ENCODE data around the gene SNAP25.

SNAP25 gene

DNA sequence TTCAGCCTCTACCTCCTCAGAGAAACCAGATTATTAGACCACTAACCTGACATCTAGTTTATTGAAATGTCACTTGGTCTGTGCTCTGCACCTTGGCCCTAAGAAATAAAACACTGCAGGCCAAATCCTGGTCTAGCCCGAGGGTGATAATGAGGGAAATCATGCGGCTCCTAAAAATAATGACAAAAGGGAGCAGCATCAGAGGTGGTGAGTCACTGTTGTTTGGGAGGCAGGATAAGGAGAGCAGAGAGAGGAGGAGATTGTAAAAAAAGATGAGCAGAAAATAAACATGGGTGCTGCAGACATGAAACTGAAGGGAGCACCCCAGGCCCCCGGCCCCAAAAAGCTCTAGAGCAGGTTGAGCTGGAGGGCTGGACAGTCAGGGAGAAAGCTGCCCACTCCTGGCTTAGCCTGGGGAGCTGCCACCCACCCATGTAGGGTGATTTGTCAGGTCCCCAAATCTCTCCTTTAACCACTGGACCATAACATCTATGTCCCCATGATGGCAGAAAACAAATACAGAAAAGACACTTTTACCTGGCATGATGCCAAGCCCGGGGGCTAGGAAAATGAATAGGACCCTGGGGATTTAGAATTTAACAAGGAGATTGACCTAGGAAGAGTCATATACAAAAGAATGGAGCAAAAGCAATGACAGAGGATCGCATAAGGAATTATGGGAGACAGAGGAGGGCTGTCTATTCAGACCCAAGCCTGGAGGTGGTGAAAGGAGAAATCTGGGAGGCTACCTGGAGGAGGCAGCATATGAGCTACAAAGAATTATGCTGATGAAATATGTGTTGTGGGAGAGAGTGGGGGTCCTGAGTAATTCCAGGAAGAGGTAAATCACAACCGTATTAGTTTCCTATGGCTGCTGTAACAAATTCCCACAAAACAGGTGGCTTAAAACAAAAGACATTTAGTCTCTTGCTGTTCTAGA is 103.7 kb downstream of the SNAP25 start:
- Histone ChIP-seq H3K36me3 (ENCODE audit: control insufficient read depth in 2 of 2, insufficient read depth in 1 of 2, low read length in 2 of 2) (no peaks in the 10 kb centered on the region), H3K27ac (ENCODE audit: extremely low read depth, low read depth, low read length) (no peak overlapping the region), H3K4me3 (ENCODE audit: low read depth, low read length) (no peak overlapping the region), H3K4me1 (ENCODE audit: control insufficient read depth, insufficient read depth, low read length) (peaks cover 3% of the 10 kb centered on the region; the same call in 1 of the 2 replicates), H3K9me3 (ENCODE audit: control insufficient read depth, insufficient read depth, low read depth, low read length) (no peaks in the 10 kb centered on the region)
- ChIA-PET CTCF (no interaction called here), POLR2A (no interaction called here)
- TF ChIP-seq PRDM1 (tag by site-specific recombination; IDR thresholded peaks at IDR 0.05) (no peak), ZNF175 (tag by site-specific recombination; IDR thresholded peaks at IDR 0.05) (no peak), WT1 (tag by site-specific recombination; IDR thresholded peaks at IDR 0.05) (no peak), PRDM10 (tag by site-specific recombination; IDR thresholded peaks at IDR 0.05) (peak; percentile 94)
- TF ChIP-seq, protein P1, sequence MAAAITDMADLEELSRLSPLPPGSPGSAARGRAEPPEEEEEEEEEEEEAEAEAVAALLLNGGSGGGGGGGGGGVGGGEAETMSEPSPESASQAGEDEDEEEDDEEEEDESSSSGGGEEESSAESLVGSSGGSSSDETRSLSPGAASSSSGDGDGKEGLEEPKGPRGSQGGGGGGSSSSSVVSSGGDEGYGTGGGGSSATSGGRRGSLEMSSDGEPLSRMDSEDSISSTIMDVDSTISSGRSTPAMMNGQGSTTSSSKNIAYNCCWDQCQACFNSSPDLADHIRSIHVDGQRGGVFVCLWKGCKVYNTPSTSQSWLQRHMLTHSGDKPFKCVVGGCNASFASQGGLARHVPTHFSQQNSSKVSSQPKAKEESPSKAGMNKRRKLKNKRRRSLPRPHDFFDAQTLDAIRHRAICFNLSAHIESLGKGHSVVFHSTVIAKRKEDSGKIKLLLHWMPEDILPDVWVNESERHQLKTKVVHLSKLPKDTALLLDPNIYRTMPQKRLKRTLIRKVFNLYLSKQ (tag by site-specific recombination; IDR thresholded peaks at IDR 0.05; ENCODE audit: borderline replicate concordance) = no peak
- TF ChIP-seq, protein P2, sequence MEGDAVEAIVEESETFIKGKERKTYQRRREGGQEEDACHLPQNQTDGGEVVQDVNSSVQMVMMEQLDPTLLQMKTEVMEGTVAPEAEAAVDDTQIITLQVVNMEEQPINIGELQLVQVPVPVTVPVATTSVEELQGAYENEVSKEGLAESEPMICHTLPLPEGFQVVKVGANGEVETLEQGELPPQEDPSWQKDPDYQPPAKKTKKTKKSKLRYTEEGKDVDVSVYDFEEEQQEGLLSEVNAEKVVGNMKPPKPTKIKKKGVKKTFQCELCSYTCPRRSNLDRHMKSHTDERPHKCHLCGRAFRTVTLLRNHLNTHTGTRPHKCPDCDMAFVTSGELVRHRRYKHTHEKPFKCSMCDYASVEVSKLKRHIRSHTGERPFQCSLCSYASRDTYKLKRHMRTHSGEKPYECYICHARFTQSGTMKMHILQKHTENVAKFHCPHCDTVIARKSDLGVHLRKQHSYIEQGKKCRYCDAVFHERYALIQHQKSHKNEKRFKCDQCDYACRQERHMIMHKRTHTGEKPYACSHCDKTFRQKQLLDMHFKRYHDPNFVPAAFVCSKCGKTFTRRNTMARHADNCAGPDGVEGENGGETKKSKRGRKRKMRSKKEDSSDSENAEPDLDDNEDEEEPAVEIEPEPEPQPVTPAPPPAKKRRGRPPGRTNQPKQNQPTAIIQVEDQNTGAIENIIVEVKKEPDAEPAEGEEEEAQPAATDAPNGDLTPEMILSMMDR (tag by site-specific recombination; IDR thresholded peaks at IDR 0.05) = no peak

GRCh38 chr20:10323729-10324128 is 105.1 kb downstream of the SNAP25 start:
- no peaks in the 10 kb centered on the region for H3K9me3 ChIP-seq (ENCODE audit: control insufficient read depth, insufficient read depth, low read depth, low read length)
- H3K36me3 ChIP-seq (ENCODE audit: control insufficient read depth in 2 of 2, insufficient read depth in 1 of 2, low read length in 2 of 2) = no peaks in the 10 kb centered on the region
- no peak for TF ChIP-seq ZNF449 (tag by site-specific recombination; IDR thresholded peaks at IDR 0.05)
- no peak for TF ChIP-seq ZNF114 (tag by site-specific recombination; IDR thresholded peaks at IDR 0.05)
- TF ChIP-seq ZNF423 (tag by site-specific recombination; IDR thresholded peaks at IDR 0.05) = no peak
- no peak for TF ChIP-seq ZBTB21 (tag by site-specific recombination; IDR thresholded peaks at IDR 0.05)
- no peak for TF ChIP-seq GLI4 (tag by site-specific recombination; IDR thresholded peaks at IDR 0.05)
- no peak for TF ChIP-seq ZNF792 (tag by site-specific recombination; IDR thresholded peaks at IDR 0.05)
- no peak for TF ChIP-seq PRDM4 (tag by site-specific recombination; IDR thresholded peaks at IDR 0.05)
- TF ChIP-seq ZNF10 (tag by site-specific recombination; IDR thresholded peaks at IDR 0.05) = no peak
- H3K4me1 ChIP-seq (ENCODE audit: control insufficient read depth, insufficient read depth, low read length) = peaks cover 7% of the 10 kb centered on the region
- no peak overlapping the region for H3K4me3 ChIP-seq (ENCODE audit: low read depth, low read length)
- no peak overlapping the region for H3K27ac ChIP-seq (ENCODE audit: extremely low read depth, low read depth, low read length)
- ChIA-PET POLR2A (no interaction called here), CTCF (interaction anchor here (0.5 to 0.6 kb wide), 2 partner anchors 9 to 999 kb away, joined by 4 to 5 read pairs; no protein-coding TSS in a partner anchor)
